COLO668 (cell line): ENCODE results near the gene SHKBP1.

ENCODE experiments used
- DNase-seq: peaks from one replicate; lab custom pipeline; 2025; ENCODE audit not compliant: unreplicated experiment; lab: John Stamatoyannopoulos, UW

Gene SHKBP1

GRCh38 chr19:40632311-40633036 is 55.8 kb downstream of the SHKBP1 start:
- no peak for DNase-seq

- DNase-seq, result no peak
Measured at GRCh38 chr19:40633207-40633606, 56.5 kb downstream of the SHKBP1 start.

GRCh38 chr19:40638327-40638726 is 61.7 kb downstream of the SHKBP1 start:
- DNase-seq, result no peak

- DNase-seq, result no peak
Measured at GRCh38 chr19:40639638-40639982, 62.9 kb downstream of the SHKBP1 start.

- DNase-seq, result no peak
Measured at GRCh38 chr19:40640744-40641143, 64.1 kb downstream of the SHKBP1 start.
